Measurements from ENCODE around the gene SLC10A3.

Gene SLC10A3

DNA sequence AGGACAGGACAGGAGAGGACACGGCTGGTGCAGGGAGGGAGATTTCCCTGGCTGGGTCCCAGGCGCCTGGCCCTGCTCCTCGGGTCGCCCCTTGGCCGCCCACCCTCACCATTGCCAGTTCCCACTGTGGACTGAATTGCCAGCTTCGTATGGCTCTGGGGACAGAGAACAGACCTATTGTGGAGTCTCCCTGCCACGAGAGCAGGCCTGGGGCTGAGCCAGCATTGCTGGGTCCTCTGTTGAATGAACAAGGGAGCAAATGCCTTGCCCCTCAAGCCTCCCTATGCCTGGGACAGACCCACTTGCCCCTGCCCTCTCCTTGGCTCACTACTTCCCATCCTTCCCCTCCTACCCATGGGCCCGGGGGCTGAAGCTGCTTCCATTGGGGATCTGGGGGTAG lies 28.0 kb downstream of the SLC10A3 start:
- no peak for DNase-seq

DNA sequence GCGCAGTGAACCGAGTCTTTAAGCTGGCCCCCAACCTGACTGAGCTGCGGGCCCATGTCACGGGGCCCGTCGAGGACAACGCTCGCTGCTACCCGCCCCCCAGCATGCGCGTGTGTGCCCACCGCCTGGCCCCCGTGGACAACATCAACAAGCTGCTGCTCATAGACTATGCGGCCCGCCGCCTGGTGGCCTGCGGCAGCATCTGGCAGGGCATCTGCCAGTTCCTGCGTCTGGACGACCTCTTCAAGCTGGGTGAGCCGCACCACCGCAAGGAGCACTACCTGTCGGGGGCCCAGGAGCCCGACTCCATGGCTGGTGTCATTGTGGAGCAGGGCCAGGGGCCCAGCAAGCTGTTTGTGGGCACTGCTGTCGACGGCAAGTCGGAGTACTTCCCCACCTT lies 30.1 kb downstream of the SLC10A3 start:
- no peak for DNase-seq

DNA sequence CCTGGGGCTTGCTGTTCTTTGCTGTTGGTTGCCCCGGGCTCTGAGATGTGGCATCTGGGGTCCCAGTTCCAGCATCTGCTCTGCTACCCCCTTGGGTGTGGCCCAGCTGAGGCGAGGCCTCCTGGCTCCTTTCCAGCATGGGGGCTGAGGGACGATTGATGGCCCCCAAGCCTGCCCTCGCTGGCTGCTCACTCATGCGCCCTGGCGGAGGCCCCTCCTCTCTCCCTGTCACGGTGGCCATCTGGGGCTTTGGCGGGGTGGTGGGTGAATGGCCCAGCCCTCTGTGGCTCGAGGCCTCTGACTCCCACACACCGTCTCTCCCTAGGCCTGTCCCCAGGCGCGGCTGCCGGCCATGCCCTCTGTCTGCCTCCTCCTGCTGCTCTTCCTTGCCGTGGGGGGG lies 30.6 kb downstream of the SLC10A3 start:
- no peak for DNase-seq

GRCh38 chrX:154458954-154459778 lies 31.3 kb downstream of the SLC10A3 start:
- no peak for DNase-seq

DNA sequence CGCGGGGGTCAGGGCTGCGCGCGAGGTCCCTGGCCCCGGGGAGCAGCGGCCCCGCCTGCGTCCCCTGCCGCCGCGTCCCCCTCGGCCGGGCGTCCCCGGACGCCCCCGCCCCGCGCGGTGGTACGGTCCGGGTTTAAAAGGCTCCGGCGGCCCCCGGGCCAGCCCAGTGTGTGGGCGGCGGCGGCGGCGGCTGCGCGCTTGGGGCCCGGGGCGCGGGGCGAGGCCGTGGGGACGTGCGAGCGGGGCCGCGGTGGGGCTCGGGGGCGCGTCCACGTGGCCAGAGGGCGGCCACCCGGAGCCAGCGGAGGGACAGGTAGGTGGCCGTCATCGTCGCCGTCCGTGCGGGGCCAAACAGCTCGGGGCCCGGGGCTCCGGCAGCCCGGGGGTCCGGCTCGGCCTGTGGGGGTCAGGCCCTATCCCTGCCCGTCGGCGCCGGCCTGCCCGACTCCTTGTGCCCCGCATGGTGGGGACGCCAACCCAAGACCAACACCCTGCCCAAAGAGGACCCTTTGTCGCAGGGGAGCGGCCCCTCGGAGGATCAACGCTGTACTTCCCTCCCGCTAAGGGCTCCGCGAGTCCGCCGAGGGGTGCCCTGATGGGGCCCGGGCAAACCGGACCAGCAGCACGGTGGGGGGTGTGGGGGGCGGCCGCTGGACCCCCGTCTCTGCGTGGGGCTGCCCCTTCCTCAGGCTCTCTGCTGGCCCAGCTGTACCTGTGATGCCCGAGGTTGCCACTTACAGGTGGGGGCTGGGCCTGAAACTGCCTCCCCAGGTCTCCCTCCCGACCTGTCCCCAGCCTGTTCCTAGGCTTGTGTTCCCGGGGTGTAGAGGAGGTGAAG lies 32.1 kb downstream of the SLC10A3 start, which contains the start of gene PLXNA3:
TSS of gene PLXNA3 (plus strand) at position 166 of the 838 bp plus-strand sequence. CDS start 1,903 bp downstream, outside the sequence.
- DNase-seq = peak; percentile 8 to 68 (median 30)

GRCh38 chrX:154457491-154458115 lies 32.8 kb downstream of the SLC10A3 start:
- DNase-seq = peak in 2 of 4 experiments; percentile 33 to 68

GRCh38 chrX:154452823-154453222 lies 37.6 kb downstream of the SLC10A3 start:
- no peak for DNase-seq

DNA sequence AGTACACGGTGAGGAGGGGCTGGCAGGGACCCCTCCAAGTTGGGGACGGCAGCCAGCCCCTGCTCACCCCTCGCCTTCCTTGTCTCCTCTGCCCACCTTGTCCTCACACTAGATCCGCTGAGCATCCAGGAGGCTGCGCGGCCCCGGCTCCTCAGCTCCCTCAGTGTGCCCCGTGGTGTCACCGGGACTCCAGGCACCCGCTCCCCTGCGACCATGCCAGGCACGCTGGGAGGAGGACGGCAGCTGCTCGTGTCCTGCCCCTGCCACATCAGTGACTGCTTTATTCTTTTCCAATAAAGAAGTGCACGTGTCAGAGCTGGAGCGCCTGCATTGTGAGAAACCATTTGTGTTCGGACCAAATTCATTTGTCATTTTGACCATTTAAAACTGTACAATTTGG lies 40.1 kb downstream of the SLC10A3 start:
- no peak for DNase-seq

GRCh38 chrX:154449618-154450017 lies 40.8 kb downstream of the SLC10A3 start:
- no peak for DNase-seq

GRCh38 chrX:154448484-154448883 lies 41.9 kb downstream of the SLC10A3 start:
- no peak for DNase-seq

GRCh38 chrX:154446430-154446829 lies 44.0 kb downstream of the SLC10A3 start:
- DNase-seq = no peak

DNA sequence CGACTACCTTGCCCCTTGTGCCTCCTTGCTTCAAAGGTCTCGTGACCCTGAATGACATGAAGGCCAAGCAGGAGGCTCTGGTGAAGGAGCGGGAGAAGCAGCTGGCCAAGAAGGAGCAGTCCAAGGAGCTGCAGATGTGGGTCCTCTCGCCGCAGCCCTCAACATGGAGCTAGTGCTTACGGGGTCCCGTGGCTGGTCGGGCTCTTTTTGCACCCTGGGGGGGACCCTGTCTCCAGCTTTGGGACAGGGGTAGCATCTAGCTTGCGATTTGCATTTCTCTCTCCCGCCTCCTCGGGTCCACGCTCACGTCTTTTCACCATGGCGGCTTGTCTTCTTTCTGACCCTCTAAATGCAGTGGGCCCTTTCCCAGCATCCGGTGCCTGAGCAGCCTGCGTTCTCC lies 44.7 kb downstream of the SLC10A3 start:
- DNase-seq = no peak

GRCh38 chrX:154444755-154445246 lies 45.6 kb downstream of the SLC10A3 start:
- DNase-seq = no peak

GRCh38 chrX:154443992-154444754 lies 46.3 kb downstream of the SLC10A3 start, which contains the start of gene FAM50A:
FAM50A (plus strand) TSS chrX:154444141; CDS start chrX:154444236, 95 bp downstream.
- DNase-seq = peak in 3 of 4 experiments; percentile 15 to 60 (median 26)

- DNase-seq = no peak
These were observed 46.9 kb downstream of the SLC10A3 start for GRCh38 chrX:154443479-154443910.

DNA sequence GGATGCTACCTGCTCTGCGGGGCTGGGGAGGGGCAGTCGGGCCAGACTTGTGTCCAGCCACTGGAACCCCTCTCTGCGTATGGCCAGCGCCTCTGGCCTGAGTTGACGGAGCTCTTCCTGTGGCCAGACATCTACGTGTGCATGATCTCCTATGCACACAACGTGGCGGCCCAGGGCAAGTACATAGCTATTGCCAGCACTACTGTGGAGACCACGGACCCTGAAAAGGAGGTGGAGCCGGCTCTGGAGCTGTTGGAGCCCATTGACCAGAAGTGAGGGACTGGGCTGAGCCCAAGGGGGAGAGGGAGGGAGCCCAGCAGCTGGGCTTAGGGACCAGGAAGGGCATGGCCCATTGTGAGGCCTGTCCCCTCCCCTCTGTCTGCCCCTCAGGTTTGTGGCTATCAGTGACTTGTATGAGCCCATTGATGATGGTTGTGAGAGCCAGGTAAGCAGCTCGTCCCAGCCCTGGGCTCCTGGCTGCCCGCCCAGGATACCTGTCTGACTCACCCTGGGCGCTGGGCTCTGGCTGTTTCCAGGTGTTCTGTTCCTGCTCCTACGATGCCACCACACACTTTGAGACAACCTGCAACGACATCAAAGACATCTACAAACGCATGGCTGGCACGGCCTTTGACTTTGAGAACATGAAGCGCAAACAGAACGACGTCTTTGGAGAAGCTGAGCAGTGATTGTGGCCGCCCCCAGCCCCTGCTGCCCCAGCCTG lies 48.3 kb downstream of the SLC10A3 start:
- DNase-seq = no peak

DNA sequence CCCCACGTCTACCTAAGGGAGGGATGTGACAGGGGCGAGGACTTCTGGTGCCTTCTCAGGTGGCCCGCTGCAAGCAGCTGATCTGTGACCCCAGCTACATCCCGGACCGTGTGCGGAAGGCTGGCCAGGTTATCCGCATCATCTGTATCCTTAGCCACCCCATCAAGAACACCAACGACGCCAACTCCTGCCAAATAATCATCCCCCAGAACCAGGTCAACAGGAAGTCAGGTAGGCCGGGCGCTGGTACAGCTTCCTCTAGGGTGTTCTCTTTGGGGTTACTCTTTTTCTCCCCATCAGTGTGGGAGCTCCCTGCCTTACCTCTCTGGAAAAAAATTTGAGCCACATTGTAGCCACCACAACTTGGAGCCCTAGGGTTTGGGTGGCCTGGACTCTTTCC lies 48.9 kb downstream of the SLC10A3 start:
- DNase-seq = no peak

GRCh38 chrX:154440623-154441357 lies 49.6 kb downstream of the SLC10A3 start:
- DNase-seq = no peak

- DNase-seq = no peak
These were observed 50.6 kb downstream of the SLC10A3 start for GRCh38 chrX:154439841-154440240.

Measured in activated naive CD4-positive, alpha-beta T cell (primary cell).